HCT116 (cell line): ENCODE results near the gene ZNF254. TPM values are rescaled to one million over a fixed set of nuclear protein-coding genes. Genes with fewer than 3 reads are reported as not detected.

Source experiments
- ATAC-seq: fragments of 200-7000 bp; cut with Tn5 transposase; 2 replicates; pipeline ENCODE4 v1.9.1; 2020; ENCODE audit warnings: mild to moderate bottlenecking, moderate library complexity
- BruUV-seq: library from RNA; stranded (reverse); fragments of 400-500 nt; replicated peaks from 2 replicates; lab custom pipeline; 2021; lab: Mats Ljungman, UMichigan
- CTCF ChIA-PET: fragments of 300-600 bp; sonication (Branson Sonifier 250); formaldehyde crosslinking; loops from one replicate; lab custom pipeline; 2021; ENCODE audit warnings: antibody characterized with exemption; lab: Charles Lee
- POLR2A ChIA-PET: fragments of 300-600, 350-600 bp; sonication (Branson Sonifier 250); formaldehyde crosslinking; loops from one replicate; lab custom pipeline; 2021; ENCODE audit warnings: antibody characterized with exemption; lab: Charles Lee
- RAD21 ChIA-PET, 2 experiments: fragments of 300-600 bp; sonication (Branson Sonifier 250); formaldehyde crosslinking; loops; one replicate each; lab custom pipeline; 2023; ENCODE audit warnings: low total read pairs in 2 of 2; ENCODE audit not compliant: uncharacterized antibody in 2 of 2, unreplicated experiment in 2 of 2, low non-redundant PET in 1 of 2; lab: Charles Lee
- DNase-seq: peaks from one replicate; pipeline ENCODE4 v3.0.0-alpha.2; 2010; ENCODE audit warnings: low read depth, low spot score
- H2AFZ ChIP-seq: fragments of 200-600 bp; shearing (Covaris generic), sonication (generic); 2 replicates; pipeline ENCODE4 v1.6.1; 2017; ENCODE audit warnings: low read depth, mixed run types, mixed read lengths, antibody characterized with exemption, low read length; ENCODE audit not compliant: poor library complexity, severe bottlenecking
- H3K27ac ChIP-seq: 2 replicates; pipeline ENCODE4 v1.5.1; 2012; ENCODE audit warnings: low read depth, low read length
- H3K27me3 ChIP-seq: fragments of 200-600 bp; sonication (generic); 2 replicates; pipeline ENCODE4 v1.6.1; 2016; ENCODE audit warnings: mixed run types, low read length, mixed read lengths; ENCODE audit not compliant: insufficient read depth
- H3K36me3 ChIP-seq, 2 experiments: fragments of 200-500 bp in 1 of 2; fragments of 200-600 bp in 1 of 2; sonication (Bioruptor generic) in 1 of 2; sonication (generic) in 1 of 2; 2 replicates each; pipeline versions ENCODE4 v1.5.1 to v1.6.1; 2014 to 2016; ENCODE audit warnings: low read length in 2 of 2, inconsistent platforms in 1 of 2, mixed read lengths in 1 of 2, mixed run types in 1 of 2; ENCODE audit not compliant: insufficient read depth in 2 of 2, control insufficient read depth in 1 of 2
- H3K4me1 ChIP-seq, 2 experiments: fragments of 200-600 bp in 1 of 2; sonication (generic) in 1 of 2; 2 replicates each; pipeline versions ENCODE4 v1.5.1 to v1.6.1; 2012 to 2017; ENCODE audit warnings: low read length in 2 of 2, inconsistent platforms in 1 of 2, mild to moderate bottlenecking in 1 of 2, mixed read lengths in 1 of 2, mixed run types in 1 of 2, moderate library complexity in 1 of 2; ENCODE audit not compliant: insufficient read depth in 2 of 2, control insufficient read depth in 1 of 2
- H3K4me2 ChIP-seq: fragments of 200-600 bp; sonication (generic); 2 replicates; pipeline ENCODE4 v1.6.1; 2017; ENCODE audit warnings: mixed run types, low read length, mixed read lengths
- H3K4me3 ChIP-seq, 2 experiments: fragments of 200-600 bp in 1 of 2; sonication (generic) in 1 of 2; replicated peaks in 1 of 2; 2 replicates each; pipeline ENCODE4 v1.5.1; 2011 to 2016; ENCODE audit warnings: low read length in 2 of 2, control low read depth in 1 of 2, low read depth in 1 of 2, mild to moderate bottlenecking in 1 of 2, mixed read lengths in 1 of 2, mixed run types in 1 of 2
- H3K79me2 ChIP-seq: fragments of 200-600 bp; sonication (generic); 2 replicates; pipeline ENCODE4 v1.6.1; 2017; ENCODE audit warnings: mild to moderate bottlenecking, mixed run types, low read length, moderate library complexity, mixed read lengths; ENCODE audit not compliant: insufficient read depth
- H3K9ac ChIP-seq: fragments of 200-600 bp; sonication (generic); 2 replicates; pipeline ENCODE4 v1.6.1; 2016; ENCODE audit warnings: low read length, mixed read lengths
- H3K9me2 ChIP-seq: fragments of 200-600 bp; sonication (generic), shearing (Covaris generic); 2 replicates; pipeline ENCODE4 v1.6.1; 2017; ENCODE audit warnings: mixed run types, mild to moderate bottlenecking, moderate library complexity; ENCODE audit not compliant: insufficient read depth
- H3K9me3 ChIP-seq, 2 experiments: fragments of 200-500 bp in 1 of 2; fragments of 200-600 bp in 1 of 2; sonication (Bioruptor generic) in 1 of 2; sonication (generic) in 1 of 2; 2 replicates each; pipeline ENCODE4 v1.6.1; 2014 to 2017; ENCODE audit warnings: low read length in 2 of 2, mixed read lengths in 2 of 2, inconsistent platforms in 1 of 2, low read depth in 1 of 2, mild to moderate bottlenecking in 1 of 2, mixed run types in 1 of 2, moderate library complexity in 1 of 2; ENCODE audit not compliant: control insufficient read depth in 1 of 2, insufficient read depth in 1 of 2
- H4K20me1 ChIP-seq: fragments of 200-600 bp; sonication (generic), shearing (Covaris generic); 2 replicates; pipeline ENCODE4 v1.6.1; 2017; ENCODE audit warnings: mixed run types, mild to moderate bottlenecking, moderate library complexity; ENCODE audit not compliant: insufficient read depth
- ATF3 ChIP-seq: IDR thresholded peaks from 2 replicates; pipeline ENCODE4 v1.6.1; 2012
- CTCF ChIP-seq, 3 experiments: fragments of 200-600 bp in 1 of 3; sonication (generic) in 1 of 3; IDR thresholded peaks in 2 of 3; conservative IDR thresholded peaks in 1 of 3; 2 replicates each; pipeline ENCODE4 v1.5.1; 2012 to 2017; ENCODE audit warnings: low read depth in 2 of 3, low read length in 2 of 3, antibody characterized with exemption in 1 of 3, borderline replicate concordance in 1 of 3, control low read depth in 1 of 3, mild to moderate bottlenecking in 1 of 3, mixed read lengths in 1 of 3, mixed run types in 1 of 3, moderate library complexity in 1 of 3; ENCODE audit not compliant: insufficient read depth in 1 of 3
- EGR1 ChIP-seq: IDR thresholded peaks from 2 replicates; pipeline ENCODE4 v1.6.1; 2012; ENCODE audit warnings: low read depth
- EZH2 ChIP-seq: fragments of 200-600 bp; sonication (generic); IDR thresholded peaks from 2 replicates; pipeline ENCODE4 v1.6.1; 2017; ENCODE audit warnings: antibody characterized with exemption, mixed run types
- EZH2phosphoT487 ChIP-seq: fragments of 200-600 bp; IDR thresholded peaks from 2 replicates; pipeline ENCODE4 v1.6.1; 2018; ENCODE audit warnings: antibody characterized with exemption, borderline replicate concordance
- FOSL1 ChIP-seq: IDR thresholded peaks from 2 replicates; pipeline ENCODE4 v1.6.1; 2012; ENCODE audit warnings: low read depth
- JUND ChIP-seq: IDR thresholded peaks from 2 replicates; pipeline ENCODE4 v1.6.1; 2012
- RAD21 ChIP-seq: IDR thresholded peaks from 2 replicates; pipeline ENCODE4 v1.6.1; 2012; ENCODE audit warnings: low read depth, mild to moderate bottlenecking
- SIN3A ChIP-seq: IDR thresholded peaks from 2 replicates; pipeline ENCODE4 v1.6.1; 2012; ENCODE audit warnings: low read depth
- SP1 ChIP-seq: IDR thresholded peaks from 2 replicates; pipeline ENCODE4 v1.6.1; 2012; ENCODE audit warnings: low read depth
- TCF7L2 ChIP-seq: IDR thresholded peaks from 2 replicates; pipeline ENCODE4 v1.7.0; 2011; ENCODE audit warnings: borderline replicate concordance, inconsistent platforms; ENCODE audit not compliant: insufficient read depth, insufficient read length; ENCODE audit errors: extremely low read depth
- YY1 ChIP-seq: IDR thresholded peaks from 2 replicates; pipeline ENCODE4 v1.6.1; 2011; ENCODE audit warnings: low read length, low read depth, moderate library complexity, mild to moderate bottlenecking; ENCODE audit not compliant: insufficient replicate concordance; ENCODE audit errors: extremely low read depth
- ZFX ChIP-seq: fragments of 450-650 bp; IDR thresholded peaks from 2 replicates; pipeline ENCODE4 v1.6.1; 2017
- intact Hi-C: fragments of 100-400 bp; cut with micrococcal nuclease; formaldehyde crosslinking; loops from 2 replicates; pipeline ENCODE4 v1.10.0; 2022
- total RNA-seq: library from RNA; stranded (reverse); gene quantifications from one replicate; pipeline ENCODE4 v1.2.1, GENCODE V29; 2021; ENCODE audit not compliant: unreplicated experiment

ZNF254 gene
- total RNA-seq, 1 experiment from 2014 or later = 2.5 TPM

DNA sequence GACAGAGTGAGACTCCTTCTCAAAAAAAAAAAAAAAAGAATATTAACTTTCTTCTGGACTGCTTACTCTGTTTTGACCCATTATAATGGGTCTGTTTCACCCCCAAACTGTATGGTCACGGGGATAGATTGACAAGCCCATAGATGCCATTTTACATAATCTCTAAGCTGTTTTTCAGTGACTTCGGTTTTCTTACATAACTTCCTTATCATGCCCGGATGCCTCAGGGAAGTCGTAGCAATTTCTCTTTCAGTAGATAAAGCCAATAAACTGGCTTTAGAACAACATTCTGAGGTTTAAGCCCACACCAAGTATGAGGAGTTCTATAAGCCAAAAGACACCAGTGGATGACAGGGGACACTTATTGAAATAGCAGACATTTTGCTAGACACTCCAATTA, 5.9 kb upstream of the ZNF254 start (continued):
- TF ChIP-seq TCF7L2 (no peak), JUND (no peak), ZFX (no peak), SP1 (no peak), EGR1 (no peak), EZH2 (no peak), EZH2phosphoT487 (no peak), YY1 (no peak), FOSL1 (no peak), RAD21 (no peak), SIN3A (no peak)

DNA sequence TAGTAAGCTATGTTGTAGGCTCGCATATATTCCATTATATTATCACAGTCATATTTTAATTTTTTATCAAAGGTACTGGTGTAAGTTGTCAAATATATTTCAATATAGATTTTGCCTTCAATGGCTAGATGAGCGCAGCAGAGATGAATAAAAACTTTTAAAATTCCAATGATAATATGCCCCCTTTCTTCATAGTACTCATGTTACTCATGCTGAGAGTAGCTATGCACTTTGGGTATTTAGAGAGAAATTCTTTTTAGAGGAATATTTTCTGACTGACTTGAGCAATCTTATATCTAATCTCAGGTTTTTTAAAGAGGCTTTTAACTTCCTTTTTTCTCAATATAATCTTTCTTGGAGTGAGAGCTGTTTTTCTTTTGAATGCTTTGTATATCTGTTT, 11.4 kb downstream of the ZNF254 start:
- Histone ChIP-seq H3K4me1 (no peaks in the 10 kb centered on the region), H3K27me3 (no peaks in the 10 kb centered on the region), H3K36me3 (no peaks in the 10 kb centered on the region), H3K9me3 (peaks cover 0 to 14% of the 10 kb centered on the region in 2 experiments; a peak in 2 of 4 replicates), H4K20me1 (no peaks in the 10 kb centered on the region), H3K79me2 (no peaks in the 10 kb centered on the region), H3K9me2 (no peaks in the 10 kb centered on the region), H3K4me3 (no peak overlapping the region), H2AFZ (no peak overlapping the region), H3K9ac (no peak overlapping the region), H3K27ac (no peak overlapping the region), H3K4me2 (no peak overlapping the region)
- BruUV-seq = no TSS peak
- CTCF ChIA-PET = no interaction called here
- POLR2A ChIA-PET = no interaction called here
- intact Hi-C loops = no loop called here
- RAD21 ChIA-PET = no interaction called here
- no peak for TF ChIP-seq SIN3A
- no peak for TF ChIP-seq ATF3
- TF ChIP-seq CTCF (IDR thresholded peaks at IDR 0.05 in 2 of 3, conservative IDR thresholded peaks at IDR 0.05 in 1 of 3; ENCODE audit: borderline replicate concordance in 1 of 3, insufficient read depth in 1 of 3, low read depth in 2 of 3, low read length in 2 of 3) = no peak
- TF ChIP-seq TCF7L2 = no peak
- no peak for DNase-seq
- no peak for ATAC-seq
